ENCODE results near the gene ORC5.

The ORC5 gene

GRCh38 chr7:104207731-104208420 is at the start of gene ORC5 (continued):
- TF ChIP-seq, protein P1, sequence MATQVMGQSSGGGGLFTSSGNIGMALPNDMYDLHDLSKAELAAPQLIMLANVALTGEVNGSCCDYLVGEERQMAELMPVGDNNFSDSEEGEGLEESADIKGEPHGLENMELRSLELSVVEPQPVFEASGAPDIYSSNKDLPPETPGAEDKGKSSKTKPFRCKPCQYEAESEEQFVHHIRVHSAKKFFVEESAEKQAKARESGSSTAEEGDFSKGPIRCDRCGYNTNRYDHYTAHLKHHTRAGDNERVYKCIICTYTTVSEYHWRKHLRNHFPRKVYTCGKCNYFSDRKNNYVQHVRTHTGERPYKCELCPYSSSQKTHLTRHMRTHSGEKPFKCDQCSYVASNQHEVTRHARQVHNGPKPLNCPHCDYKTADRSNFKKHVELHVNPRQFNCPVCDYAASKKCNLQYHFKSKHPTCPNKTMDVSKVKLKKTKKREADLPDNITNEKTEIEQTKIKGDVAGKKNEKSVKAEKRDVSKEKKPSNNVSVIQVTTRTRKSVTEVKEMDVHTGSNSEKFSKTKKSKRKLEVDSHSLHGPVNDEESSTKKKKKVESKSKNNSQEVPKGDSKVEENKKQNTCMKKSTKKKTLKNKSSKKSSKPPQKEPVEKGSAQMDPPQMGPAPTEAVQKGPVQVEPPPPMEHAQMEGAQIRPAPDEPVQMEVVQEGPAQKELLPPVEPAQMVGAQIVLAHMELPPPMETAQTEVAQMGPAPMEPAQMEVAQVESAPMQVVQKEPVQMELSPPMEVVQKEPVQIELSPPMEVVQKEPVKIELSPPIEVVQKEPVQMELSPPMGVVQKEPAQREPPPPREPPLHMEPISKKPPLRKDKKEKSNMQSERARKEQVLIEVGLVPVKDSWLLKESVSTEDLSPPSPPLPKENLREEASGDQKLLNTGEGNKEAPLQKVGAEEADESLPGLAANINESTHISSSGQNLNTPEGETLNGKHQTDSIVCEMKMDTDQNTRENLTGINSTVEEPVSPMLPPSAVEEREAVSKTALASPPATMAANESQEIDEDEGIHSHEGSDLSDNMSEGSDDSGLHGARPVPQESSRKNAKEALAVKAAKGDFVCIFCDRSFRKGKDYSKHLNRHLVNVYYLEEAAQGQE (tag by site-specific recombination; IDR thresholded peaks at IDR 0.05) = peak; percentile 10; the same call in 1 of the 2 replicates
- TF ChIP-seq ZSCAN30 (tag by site-specific recombination; IDR thresholded peaks at IDR 0.05) (peak; percentile 54; the same call in 1 of the 2 replicates), ZFP37 (tag by site-specific recombination; IDR thresholded peaks at IDR 0.05) (peak; percentile 76), ZBTB6 (tag by site-specific recombination; IDR thresholded peaks at IDR 0.05) (no peak), ZNF416 (tag by site-specific recombination; IDR thresholded peaks at IDR 0.05) (no peak), ZBTB7A (tag by site-specific recombination; IDR thresholded peaks at IDR 0.05; ENCODE audit: low read depth) (0 out of 2 replicates have a peak, but pooled peaks have one; percentile 25), ZNF335 (tag by site-specific recombination; conservative IDR thresholded peaks at IDR 0.05) (peak; percentile 98)

- Histone ChIP-seq H3K27ac (ENCODE audit: extremely low read depth, low read depth, low read length) (no peak overlapping the region), H3K4me3 (ENCODE audit: low read depth, low read length) (no peak overlapping the region), H3K4me1 (ENCODE audit: control insufficient read depth, insufficient read depth, low read length) (no peaks in the 10 kb centered on the region), H3K9me3 (ENCODE audit: control insufficient read depth, insufficient read depth, low read depth, low read length) (no peaks in the 10 kb centered on the region), H3K36me3 (ENCODE audit: control insufficient read depth in 2 of 2, insufficient read depth in 1 of 2, low read length in 2 of 2) (no peaks in the 10 kb centered on the region)
- TF ChIP-seq SP3 (tag by site-specific recombination; IDR thresholded peaks at IDR 0.05) = no peak
- TF ChIP-seq ZNF366 (tag by site-specific recombination; conservative IDR thresholded peaks at IDR 0.05) = no peak
- no peak for TF ChIP-seq ZNF140 (tag by site-specific recombination; IDR thresholded peaks at IDR 0.05)
- no peak for TF ChIP-seq HOXA7 (CRISPR knock-in tag; IDR thresholded peaks at IDR 0.05; ENCODE audit: borderline replicate concordance)
- TF ChIP-seq, protein P2, sequence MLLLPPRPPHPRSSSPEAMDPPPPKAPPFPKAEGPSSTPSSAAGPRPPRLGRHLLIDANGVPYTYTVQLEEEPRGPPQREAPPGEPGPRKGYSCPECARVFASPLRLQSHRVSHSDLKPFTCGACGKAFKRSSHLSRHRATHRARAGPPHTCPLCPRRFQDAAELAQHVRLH (tag by site-specific recombination; IDR thresholded peaks at IDR 0.05) = no peak
- no peak for TF ChIP-seq ZNF791 (tag by site-specific recombination; IDR thresholded peaks at IDR 0.05)
- no peak for TF ChIP-seq OSR2 (tag by site-specific recombination; IDR thresholded peaks at IDR 0.05)
- no peak for TF ChIP-seq ZNF292 (tag by site-specific recombination; IDR thresholded peaks at IDR 0.05; ENCODE audit: borderline replicate concordance, low read depth)
- no peak for TF ChIP-seq ZNF549 (tag by site-specific recombination; IDR thresholded peaks at IDR 0.05)
- TF ChIP-seq KLF8 (tag by site-specific recombination; IDR thresholded peaks at IDR 0.05) = no peak
- no peak for TF ChIP-seq ZSCAN23 (tag by site-specific recombination; IDR thresholded peaks at IDR 0.05)
- no peak for TF ChIP-seq ZNF175 (tag by site-specific recombination; IDR thresholded peaks at IDR 0.05)
- no peak for TF ChIP-seq ZBTB20 (tag by site-specific recombination; IDR thresholded peaks at IDR 0.05)
- TF ChIP-seq ZNF654 (tag by site-specific recombination; IDR thresholded peaks at IDR 0.05; ENCODE audit: low read depth) = no peak
- TF ChIP-seq PBX3 (CRISPR knock-in tag; IDR thresholded peaks at IDR 0.05) = no peak
- TF ChIP-seq, protein P3, sequence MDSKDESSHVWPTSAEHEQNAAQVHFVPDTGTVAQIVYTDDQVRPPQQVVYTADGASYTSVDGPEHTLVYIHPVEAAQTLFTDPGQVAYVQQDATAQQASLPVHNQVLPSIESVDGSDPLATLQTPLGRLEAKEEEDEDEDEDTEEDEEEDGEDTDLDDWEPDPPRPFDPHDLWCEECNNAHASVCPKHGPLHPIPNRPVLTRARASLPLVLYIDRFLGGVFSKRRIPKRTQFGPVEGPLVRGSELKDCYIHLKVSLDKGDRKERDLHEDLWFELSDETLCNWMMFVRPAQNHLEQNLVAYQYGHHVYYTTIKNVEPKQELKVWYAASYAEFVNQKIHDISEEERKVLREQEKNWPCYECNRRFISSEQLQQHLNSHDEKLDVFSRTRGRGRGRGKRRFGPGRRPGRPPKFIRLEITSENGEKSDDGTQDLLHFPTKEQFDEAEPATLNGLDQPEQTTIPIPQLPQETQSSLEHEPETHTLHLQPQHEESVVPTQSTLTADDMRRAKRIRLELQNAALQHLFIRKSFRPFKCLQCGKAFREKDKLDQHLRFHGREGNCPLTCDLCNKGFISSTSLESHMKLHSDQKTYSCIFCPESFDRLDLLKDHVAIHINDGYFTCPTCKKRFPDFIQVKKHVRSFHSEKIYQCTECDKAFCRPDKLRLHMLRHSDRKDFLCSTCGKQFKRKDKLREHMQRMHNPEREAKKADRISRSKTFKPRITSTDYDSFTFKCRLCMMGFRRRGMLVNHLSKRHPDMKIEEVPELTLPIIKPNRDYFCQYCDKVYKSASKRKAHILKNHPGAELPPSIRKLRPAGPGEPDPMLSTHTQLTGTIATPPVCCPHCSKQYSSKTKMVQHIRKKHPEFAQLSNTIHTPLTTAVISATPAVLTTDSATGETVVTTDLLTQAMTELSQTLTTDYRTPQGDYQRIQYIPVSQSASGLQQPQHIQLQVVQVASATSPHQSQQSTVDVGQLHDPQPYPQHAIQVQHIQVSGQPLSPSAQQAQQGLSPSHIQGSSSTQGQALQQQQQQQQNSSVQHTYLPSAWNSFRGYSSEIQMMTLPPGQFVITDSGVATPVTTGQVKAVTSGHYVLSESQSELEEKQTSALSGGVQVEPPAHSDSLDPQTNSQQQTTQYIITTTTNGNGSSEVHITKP (tag by site-specific recombination; IDR thresholded peaks at IDR 0.05) = no peak
- no peak for TF ChIP-seq ZBTB8A (tag by site-specific recombination; IDR thresholded peaks at IDR 0.05)
- POLR2A ChIA-PET = no interaction called here
- CTCF ChIA-PET = interaction anchor here (0.6 to 1.7 kb wide), 4 partner anchors 12 to 26 kb away, joined by 3 to 4 read pairs (median 4); no protein-coding TSS in a partner anchor
These were observed 47.8 kb upstream of the ORC5 start for GRCh38 chr7:104255616-104256015.

All from HEK293 (cell line).